ENCODE measurements around the gene KRT79.

KRT79 gene

GRCh38 chr12:52818388-52818787, 15.7 kb downstream of the KRT79 start:
- no peak for DNase-seq

- DNase-seq, result no peak
Measured at GRCh38 chr12:52817699-52818238, 16.3 kb downstream of the KRT79 start.

- no peak for DNase-seq
Measured at GRCh38 chr12:52817003-52817698, 17.0 kb downstream of the KRT79 start.

GRCh38 chr12:52815676-52816588, 18.2 kb downstream of the KRT79 start:
- DNase-seq, result no peak

- DNase-seq, result no peak
Measured at GRCh38 chr12:52815161-52815560, 18.9 kb downstream of the KRT79 start.

GRCh38 chr12:52814710-52815155, 19.4 kb downstream of the KRT79 start:
- DNase-seq, result no peak

- DNase-seq, result no peak
Measured at GRCh38 chr12:52813885-52814709, 20.0 kb downstream of the KRT79 start, which contains the start of gene KRT4. KRT4 (minus strand) TSS chr12:52814116; CDS start chr12:52814058, 58 bp downstream.

GRCh38 chr12:52813203-52813819, 20.8 kb downstream of the KRT79 start:
- DNase-seq, result no peak

- DNase-seq, result no peak
Measured at GRCh38 chr12:52812749-52813148, 21.4 kb downstream of the KRT79 start.

- DNase-seq, result no peak
Measured at GRCh38 chr12:52812073-52812400, 22.1 kb downstream of the KRT79 start.

GRCh38 chr12:52811191-52812072, 22.7 kb downstream of the KRT79 start:
- DNase-seq, result no peak

- no peak for DNase-seq
Measured at GRCh38 chr12:52810554-52810953, 23.6 kb downstream of the KRT79 start.

- DNase-seq, result no peak
Measured at GRCh38 chr12:52809166-52809565, 24.9 kb downstream of the KRT79 start.

- no peak for DNase-seq
Measured at GRCh38 chr12:52808573-52809160, 25.4 kb downstream of the KRT79 start.

- DNase-seq, result no peak
Measured at GRCh38 chr12:52807544-52808470, 26.3 kb downstream of the KRT79 start.

GRCh38 chr12:52806821-52807543, 27.1 kb downstream of the KRT79 start:
- no peak for DNase-seq

- no peak for DNase-seq
Measured at GRCh38 chr12:52806169-52806811, 27.8 kb downstream of the KRT79 start.

GRCh38 chr12:52805739-52806138, 28.4 kb downstream of the KRT79 start:
- DNase-seq, result no peak

- DNase-seq, result no peak
Measured at GRCh38 chr12:52805000-52805399, 29.1 kb downstream of the KRT79 start.
